ENCODE data around the gene NDUFS6.
"Not testable (repeated sequence)": the region's sequence is repeated elsewhere in the genome, so short reads cannot be mapped to it uniquely, and the experiment has no call there.

GRCh38 chr5:1798589-1798988 lies 2.6 kb upstream of the NDUFS6 start:
- TF ChIP-seq, protein P1, sequence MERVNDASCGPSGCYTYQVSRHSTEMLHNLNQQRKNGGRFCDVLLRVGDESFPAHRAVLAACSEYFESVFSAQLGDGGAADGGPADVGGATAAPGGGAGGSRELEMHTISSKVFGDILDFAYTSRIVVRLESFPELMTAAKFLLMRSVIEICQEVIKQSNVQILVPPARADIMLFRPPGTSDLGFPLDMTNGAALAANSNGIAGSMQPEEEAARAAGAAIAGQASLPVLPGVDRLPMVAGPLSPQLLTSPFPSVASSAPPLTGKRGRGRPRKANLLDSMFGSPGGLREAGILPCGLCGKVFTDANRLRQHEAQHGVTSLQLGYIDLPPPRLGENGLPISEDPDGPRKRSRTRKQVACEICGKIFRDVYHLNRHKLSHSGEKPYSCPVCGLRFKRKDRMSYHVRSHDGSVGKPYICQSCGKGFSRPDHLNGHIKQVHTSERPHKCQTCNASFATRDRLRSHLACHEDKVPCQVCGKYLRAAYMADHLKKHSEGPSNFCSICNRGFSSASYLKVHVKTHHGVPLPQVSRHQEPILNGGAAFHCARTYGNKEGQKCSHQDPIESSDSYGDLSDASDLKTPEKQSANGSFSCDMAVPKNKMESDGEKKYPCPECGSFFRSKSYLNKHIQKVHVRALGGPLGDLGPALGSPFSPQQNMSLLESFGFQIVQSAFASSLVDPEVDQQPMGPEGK (CRISPR knock-in tag; IDR thresholded peaks at IDR 0.05; ENCODE audit: borderline replicate concordance): not testable (repeated sequence)
- not testable (repeated sequence) for TF ChIP-seq TCF4 (CRISPR knock-in tag; IDR thresholded peaks at IDR 0.05; ENCODE audit: borderline replicate concordance); ZNF565 (CRISPR knock-in tag; conservative IDR thresholded peaks at IDR 0.05; ENCODE audit: low read depth); ZNF70 (CRISPR knock-in tag; IDR thresholded peaks at IDR 0.05); GLIS3 (CRISPR knock-in tag; IDR thresholded peaks at IDR 0.05); ZNF8 (CRISPR knock-in tag; IDR thresholded peaks at IDR 0.05); ISL1 (CRISPR knock-in tag; IDR thresholded peaks at IDR 0.05); BACH2 (CRISPR knock-in tag; IDR thresholded peaks at IDR 0.05; ENCODE audit: borderline replicate concordance); ZC3H10 (CRISPR knock-in tag; IDR thresholded peaks at IDR 0.05); RARB (CRISPR knock-in tag; IDR thresholded peaks at IDR 0.05); SNAI2 (CRISPR knock-in tag; IDR thresholded peaks at IDR 0.05); TOX (CRISPR knock-in tag; IDR thresholded peaks at IDR 0.05; ENCODE audit: borderline replicate concordance)
- TF ChIP-seq, protein P2, sequence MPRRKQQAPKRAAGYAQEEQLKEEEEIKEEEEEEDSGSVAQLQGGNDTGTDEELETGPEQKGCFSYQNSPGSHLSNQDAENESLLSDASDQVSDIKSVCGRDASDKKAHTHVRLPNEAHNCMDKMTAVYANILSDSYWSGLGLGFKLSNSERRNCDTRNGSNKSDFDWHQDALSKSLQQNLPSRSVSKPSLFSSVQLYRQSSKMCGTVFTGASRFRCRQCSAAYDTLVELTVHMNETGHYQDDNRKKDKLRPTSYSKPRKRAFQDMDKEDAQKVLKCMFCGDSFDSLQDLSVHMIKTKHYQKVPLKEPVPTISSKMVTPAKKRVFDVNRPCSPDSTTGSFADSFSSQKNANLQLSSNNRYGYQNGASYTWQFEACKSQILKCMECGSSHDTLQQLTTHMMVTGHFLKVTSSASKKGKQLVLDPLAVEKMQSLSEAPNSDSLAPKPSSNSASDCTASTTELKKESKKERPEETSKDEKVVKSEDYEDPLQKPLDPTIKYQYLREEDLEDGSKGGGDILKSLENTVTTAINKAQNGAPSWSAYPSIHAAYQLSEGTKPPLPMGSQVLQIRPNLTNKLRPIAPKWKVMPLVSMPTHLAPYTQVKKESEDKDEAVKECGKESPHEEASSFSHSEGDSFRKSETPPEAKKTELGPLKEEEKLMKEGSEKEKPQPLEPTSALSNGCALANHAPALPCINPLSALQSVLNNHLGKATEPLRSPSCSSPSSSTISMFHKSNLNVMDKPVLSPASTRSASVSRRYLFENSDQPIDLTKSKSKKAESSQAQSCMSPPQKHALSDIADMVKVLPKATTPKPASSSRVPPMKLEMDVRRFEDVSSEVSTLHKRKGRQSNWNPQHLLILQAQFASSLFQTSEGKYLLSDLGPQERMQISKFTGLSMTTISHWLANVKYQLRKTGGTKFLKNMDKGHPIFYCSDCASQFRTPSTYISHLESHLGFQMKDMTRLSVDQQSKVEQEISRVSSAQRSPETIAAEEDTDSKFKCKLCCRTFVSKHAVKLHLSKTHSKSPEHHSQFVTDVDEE (CRISPR knock-in tag; IDR thresholded peaks at IDR 0.05): not testable (repeated sequence)

All from SK-N-SH treated with all-trans-retinoic acid at 6 μM for 48 hours (cell line).